Heart left ventricle (tissue), 13 donors: Measurements from ENCODE around the gene LARP1.

Experiments used
- CTCF ChIP-seq, 12 donors: fragments of 200-600 bp; sonication (generic) in 4 of 12; IDR thresholded peaks; one replicate each; pipeline versions ENCODE4 v1.5.0 to v1.8.0; 2018 to 2022; ENCODE audit warnings: antibody characterized with exemption in 12 of 12, mild to moderate bottlenecking in 5 of 12
- POLR2A ChIP-seq, 2 donors: fragments of 450-650 bp; IDR thresholded peaks; one replicate each; pipeline ENCODE4 v1.6.1; 2017; ENCODE audit warnings: antibody characterized with exemption in 2 of 2, mild to moderate bottlenecking in 2 of 2, moderate library complexity in 2 of 2
- donor health status: ischemic (EF 13 %, LVEDD 7.1; RV severe dilation, severe dysfunction).
- donor health status: DM: no; HTN: yes; CAD: no.
- donor health status: DM: no; HTN: no; CAD: no.
- donor health status: ischemic (EF 25% LVEDD 6.9; RV normal size, moderate dysfunction).
- donor health status: ischemic (EF 25% LVEDD 5.7; RV mildly dilated, moderate dysfunction).
- donor health status: ischemic (EF 35%, LVEDD 5.7; RV mildly dilated, moderate dysfunction).
- donor health status: nonischemic (EF 11% LVEDD 7.7; RV severe dilation, severe dysfunction).
- donor health status: DM: yes; HTN: yes; CAD: no.
- donor health status: PGD.
- donor health status: ischemic (EF 29% LVEDD 5.4; RV normal size, mild dysfunction).
- donor health status: nonischemic (EF 23%, LVEDD 6.1; RV moderate dilation, normal function).

- no peak for TF ChIP-seq CTCF (IDR thresholded peaks at IDR 0.05)
- TF ChIP-seq POLR2A (IDR thresholded peaks at IDR 0.05): no peak
These were observed 87.7 kb downstream of the LARP1 start for GRCh38 chr5:154842689-154843530.
